ENCODE measurements around the gene COL23A1. TPM values are rescaled to one million over a fixed set of nuclear protein-coding genes. Genes with fewer than 3 reads are reported as not detected.

COL23A1 gene
- total RNA-seq, 1 experiment from 2014 or later: not detected

DNA sequence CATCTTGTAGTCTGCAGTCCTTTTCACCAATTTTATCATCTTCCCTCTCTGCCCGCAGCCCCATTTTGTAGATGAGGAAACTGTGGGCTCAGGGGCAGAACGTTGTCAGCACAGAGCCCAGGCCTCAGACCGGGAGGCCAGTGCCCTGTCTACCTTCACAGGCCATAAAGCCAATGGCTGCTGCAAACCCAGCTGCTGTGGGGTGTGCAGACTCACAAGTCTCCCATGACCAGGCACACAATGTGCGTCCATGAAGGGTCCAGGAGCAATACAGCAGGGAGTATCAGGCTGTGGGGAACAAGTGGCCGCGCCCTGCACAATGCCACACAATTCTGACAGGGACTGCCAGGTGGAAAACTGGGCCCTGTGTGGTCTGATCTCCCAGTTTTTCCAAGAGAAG is 71.0 kb downstream of the COL23A1 start:
- H3K9me3 ChIP-seq (ENCODE audit: low read depth, low read length, poor library complexity, severe bottlenecking): no peaks in the 10 kb centered on the region
- TF ChIP-seq CTCF (conservative IDR thresholded peaks at IDR 0.05; ENCODE audit: low read depth, low read length) (no peak), EZH2 (IDR thresholded peaks at IDR 0.05; ENCODE audit: borderline replicate concordance, low read depth, low read length, poor library complexity, severe bottlenecking) (no peak)
- no peaks in the 10 kb centered on the region for H3K36me3 ChIP-seq (ENCODE audit: insufficient read depth, low read length, poor library complexity, severe bottlenecking)
- no peak overlapping the region for H3K27ac ChIP-seq (ENCODE audit: low read depth, low read length, poor library complexity, severe bottlenecking)
- H3K27me3 ChIP-seq (replicated peaks; ENCODE audit: insufficient read depth, low read depth, low read length, poor library complexity): no peaks in the 10 kb centered on the region
- H3K4me3 ChIP-seq (ENCODE audit: low read depth, low read length, poor library complexity, severe bottlenecking): no peak overlapping the region
- POLR2A ChIA-PET (ENCODE audit: low non-redundant PET): no interaction called here
- no peaks in the 10 kb centered on the region for H3K4me1 ChIP-seq (ENCODE audit: insufficient read depth, low read length, poor library complexity, severe bottlenecking)
- CTCF ChIA-PET: no interaction called here
- no TSS peak for BruUV-seq (replicated peaks)
- DNase-seq (ENCODE audit: low spot score): no peak
- intact Hi-C loops (cut with micrococcal nuclease; ENCODE audit: unreplicated experiment): no loop called here

DNA sequence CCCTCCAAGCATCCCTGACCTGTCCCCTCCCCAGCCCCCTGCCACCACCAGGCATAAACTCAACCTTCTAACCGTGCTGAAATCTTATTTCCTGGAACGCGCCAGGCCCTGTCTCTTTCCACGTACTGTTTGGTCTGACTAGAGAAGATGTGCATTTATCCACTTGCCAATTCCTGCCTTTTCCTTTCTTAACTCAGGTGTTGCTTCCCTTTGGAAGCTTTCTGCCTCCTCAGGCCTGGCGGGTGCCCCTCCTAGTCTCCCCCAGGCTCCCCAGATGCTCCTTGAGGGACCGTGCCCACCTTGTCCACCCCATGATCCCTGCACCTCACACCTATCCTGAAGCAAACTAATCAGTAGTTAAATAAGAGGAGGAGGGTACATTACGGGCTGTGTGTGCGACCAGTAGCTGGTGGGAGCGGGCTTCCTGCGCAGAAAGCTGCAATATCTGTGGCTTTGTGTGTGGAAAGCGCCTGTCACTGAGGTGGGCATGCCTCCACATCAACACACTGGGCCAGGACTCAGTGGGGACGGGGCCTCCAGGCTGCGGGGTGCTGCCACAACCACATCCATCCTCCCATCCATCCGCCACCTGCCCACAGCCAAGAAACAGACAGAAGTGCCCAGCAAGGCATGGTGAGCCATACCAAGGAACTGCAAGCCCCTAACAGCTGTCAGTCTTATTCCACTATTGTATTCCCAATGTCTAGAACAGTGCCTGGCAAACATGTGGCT is 73.5 kb downstream of the COL23A1 start:
- ChIA-PET POLR2A (ENCODE audit: low non-redundant PET) (no interaction called here), CTCF (no interaction called here)
- no TSS peak for BruUV-seq (replicated peaks)
- no peak overlapping the region for H3K27ac ChIP-seq (ENCODE audit: low read depth, low read length, poor library complexity, severe bottlenecking)
- H3K9me3 ChIP-seq (ENCODE audit: low read depth, low read length, poor library complexity, severe bottlenecking): no peaks in the 10 kb centered on the region
- no peak overlapping the region for H3K4me3 ChIP-seq (ENCODE audit: low read depth, low read length, poor library complexity, severe bottlenecking)
- intact Hi-C loops (cut with micrococcal nuclease; ENCODE audit: unreplicated experiment): no loop called here
- H3K36me3 ChIP-seq (ENCODE audit: insufficient read depth, low read length, poor library complexity, severe bottlenecking): no peaks in the 10 kb centered on the region
- DNase-seq (ENCODE audit: low spot score): no peak
- TF ChIP-seq EZH2 (IDR thresholded peaks at IDR 0.05; ENCODE audit: borderline replicate concordance, low read depth, low read length, poor library complexity, severe bottlenecking) (no peak), CTCF (conservative IDR thresholded peaks at IDR 0.05; ENCODE audit: low read depth, low read length) (no peak)
- no peaks in the 10 kb centered on the region for H3K4me1 ChIP-seq (ENCODE audit: insufficient read depth, low read length, poor library complexity, severe bottlenecking)
- H3K27me3 ChIP-seq (replicated peaks; ENCODE audit: insufficient read depth, low read depth, low read length, poor library complexity): no peaks in the 10 kb centered on the region

- Histone ChIP-seq H3K4me1 (ENCODE audit: insufficient read depth, low read length, poor library complexity, severe bottlenecking) (no peaks in the 10 kb centered on the region), H3K27ac (ENCODE audit: low read depth, low read length, poor library complexity, severe bottlenecking) (no peak overlapping the region), H3K36me3 (ENCODE audit: insufficient read depth, low read length, poor library complexity, severe bottlenecking) (no peaks in the 10 kb centered on the region), H3K9me3 (ENCODE audit: low read depth, low read length, poor library complexity, severe bottlenecking) (no peaks in the 10 kb centered on the region), H3K27me3 (replicated peaks; ENCODE audit: insufficient read depth, low read depth, low read length, poor library complexity) (no peaks in the 10 kb centered on the region), H3K4me3 (ENCODE audit: low read depth, low read length, poor library complexity, severe bottlenecking) (no peak overlapping the region)
- CTCF ChIA-PET: no interaction called here
- intact Hi-C loops (cut with micrococcal nuclease; ENCODE audit: unreplicated experiment): no loop called here
- POLR2A ChIA-PET (ENCODE audit: low non-redundant PET): no interaction called here
- DNase-seq (ENCODE audit: low spot score): no peak
- no peak for TF ChIP-seq CTCF (conservative IDR thresholded peaks at IDR 0.05; ENCODE audit: low read depth, low read length)
- TF ChIP-seq EZH2 (IDR thresholded peaks at IDR 0.05; ENCODE audit: borderline replicate concordance, low read depth, low read length, poor library complexity, severe bottlenecking): no peak
- no TSS peak for BruUV-seq (replicated peaks)
Measured at GRCh38 chr5:178515776-178516503, 74.3 kb downstream of the COL23A1 start.
